KG1 (cell line): Measurements from ENCODE around the gene MASP1.
"Not testable (repeated sequence)": the region's sequence is repeated elsewhere in the genome, so short reads cannot be mapped to it uniquely, and the experiment has no call there.

Experiments used
- DNase-seq: peaks from one replicate; lab custom pipeline; 2025; lab: John Stamatoyannopoulos, UW

The MASP1 gene

DNA sequence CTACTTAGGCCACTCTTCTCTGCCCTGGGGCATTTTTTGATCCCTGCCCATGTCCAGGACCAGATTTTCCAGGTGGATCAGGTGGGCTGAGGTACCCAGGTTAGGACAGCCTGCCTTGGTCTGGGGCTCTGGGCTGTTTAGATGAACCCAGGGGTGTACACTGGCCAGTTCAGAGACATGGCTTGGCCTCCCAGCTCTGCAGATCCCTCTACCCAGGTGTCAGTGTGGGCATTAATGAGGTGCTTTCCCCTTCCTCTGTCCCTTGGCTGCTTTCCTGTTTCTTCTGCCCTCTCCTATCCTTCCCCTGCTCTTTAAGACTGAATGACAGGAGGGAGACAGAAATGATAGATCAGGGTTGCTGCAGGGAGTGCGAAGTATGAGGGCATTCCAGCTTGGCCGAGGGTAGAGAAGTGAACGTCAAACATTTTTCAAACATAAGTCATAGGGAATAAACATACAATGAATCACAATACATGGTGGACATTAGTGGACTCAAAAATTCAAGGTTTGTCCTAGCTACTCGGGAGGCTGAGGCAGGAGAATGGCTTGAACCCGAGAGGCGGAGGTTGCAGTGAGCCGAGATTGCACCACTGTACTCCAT is 63.8 kb downstream of the MASP1 start:
- DNase-seq: no peak

DNA sequence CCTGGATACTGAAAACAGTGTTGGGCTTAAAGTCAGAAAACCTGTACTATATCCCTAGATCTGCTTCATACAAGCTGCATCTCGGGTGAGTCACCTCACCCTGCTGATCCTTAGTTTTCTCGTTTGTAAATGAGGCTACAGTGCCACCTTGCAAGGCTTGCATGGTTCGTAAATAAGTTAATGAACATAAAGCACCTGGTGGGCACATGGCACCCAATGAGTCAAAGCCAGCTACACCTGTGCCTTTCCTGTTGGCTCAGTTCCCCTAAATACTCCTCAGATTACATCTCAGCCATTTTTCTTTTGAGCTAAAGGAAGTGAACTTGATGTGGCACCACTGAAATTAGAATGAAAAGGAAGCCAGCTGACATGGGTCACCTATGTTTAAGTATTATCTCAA is 67.7 kb downstream of the MASP1 start:
- peak; percentile 34 for DNase-seq

DNA sequence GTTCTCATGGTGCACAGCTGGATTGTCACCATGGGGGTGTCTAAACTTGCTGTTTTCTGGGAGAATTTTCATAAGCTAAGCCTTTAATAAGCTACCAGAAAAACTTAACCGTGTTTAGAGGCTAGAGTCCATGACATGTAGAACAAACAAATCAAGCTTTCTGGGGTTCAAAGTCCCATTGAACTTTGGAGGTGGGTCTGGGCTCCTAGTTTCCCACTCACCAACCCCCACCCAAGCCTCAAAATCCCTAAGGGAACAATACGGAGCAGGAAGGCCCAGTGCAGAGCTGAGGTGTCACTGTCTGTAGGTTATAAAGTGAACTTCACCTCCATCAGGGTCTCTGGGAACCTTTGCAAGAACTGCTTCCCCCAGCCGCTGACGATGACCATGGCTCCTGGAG is 68.7 kb downstream of the MASP1 start:
- DNase-seq: no peak

DNA sequence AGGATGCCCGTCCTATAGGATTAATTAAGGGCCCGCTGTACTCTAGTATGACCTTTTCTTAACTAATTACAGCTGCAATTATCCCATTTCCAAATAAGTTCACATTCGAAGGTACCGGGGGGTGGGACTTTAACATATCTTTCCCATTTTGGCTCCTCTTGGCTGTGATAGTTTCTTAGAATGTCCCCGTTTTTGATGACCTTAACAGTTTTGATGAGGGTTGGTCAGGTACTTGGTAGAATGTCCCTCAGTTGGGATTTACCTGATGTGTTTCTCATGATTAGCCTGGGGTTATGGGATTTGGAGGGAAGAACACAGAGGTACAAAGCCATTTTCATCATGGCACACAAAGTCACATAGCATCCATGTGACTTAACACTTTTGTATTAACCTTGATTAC is 76.1 kb downstream of the MASP1 start:
- no peak for DNase-seq

- DNase-seq: no peak
Measured at GRCh38 chr3:187213616-187214015, 77.9 kb downstream of the MASP1 start.

DNA sequence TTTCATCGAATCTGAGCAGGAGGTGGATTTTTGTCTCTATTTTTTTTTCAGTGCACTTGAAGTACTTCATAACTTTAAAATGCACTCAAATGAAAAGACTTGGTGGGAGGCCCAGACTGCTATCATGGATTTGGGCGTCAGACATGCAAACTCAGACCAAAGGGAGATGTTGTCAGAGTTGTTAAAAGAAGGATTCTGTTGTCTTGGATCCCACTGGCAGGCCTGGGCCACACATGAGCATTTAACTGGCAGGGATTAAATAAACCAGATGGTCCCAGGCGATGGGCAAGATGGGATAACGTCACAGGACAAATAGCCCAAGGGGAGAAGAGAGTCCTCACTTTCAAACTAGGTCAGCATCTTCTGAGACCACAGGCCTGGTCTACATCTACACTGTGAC is 78.8 kb downstream of the MASP1 start:
- DNase-seq: no peak

DNA sequence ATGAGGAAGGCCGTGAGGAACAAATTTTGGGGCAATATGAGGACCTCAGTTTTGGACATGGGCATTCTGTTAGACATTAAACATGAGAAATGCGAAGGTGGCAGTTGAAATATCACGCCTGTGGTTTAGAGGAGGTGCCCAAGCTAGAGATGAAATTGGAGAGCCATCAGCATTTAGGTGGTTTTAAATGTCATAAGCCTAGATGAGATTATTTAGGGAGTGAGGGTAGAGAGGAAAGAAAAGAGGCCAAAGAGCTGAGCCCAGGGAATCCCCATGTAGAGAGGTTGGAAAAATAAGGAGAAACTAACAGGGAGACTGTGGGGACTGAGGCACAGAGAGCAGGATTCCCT is 79.4 kb downstream of the MASP1 start:
- no peak for DNase-seq

DNA sequence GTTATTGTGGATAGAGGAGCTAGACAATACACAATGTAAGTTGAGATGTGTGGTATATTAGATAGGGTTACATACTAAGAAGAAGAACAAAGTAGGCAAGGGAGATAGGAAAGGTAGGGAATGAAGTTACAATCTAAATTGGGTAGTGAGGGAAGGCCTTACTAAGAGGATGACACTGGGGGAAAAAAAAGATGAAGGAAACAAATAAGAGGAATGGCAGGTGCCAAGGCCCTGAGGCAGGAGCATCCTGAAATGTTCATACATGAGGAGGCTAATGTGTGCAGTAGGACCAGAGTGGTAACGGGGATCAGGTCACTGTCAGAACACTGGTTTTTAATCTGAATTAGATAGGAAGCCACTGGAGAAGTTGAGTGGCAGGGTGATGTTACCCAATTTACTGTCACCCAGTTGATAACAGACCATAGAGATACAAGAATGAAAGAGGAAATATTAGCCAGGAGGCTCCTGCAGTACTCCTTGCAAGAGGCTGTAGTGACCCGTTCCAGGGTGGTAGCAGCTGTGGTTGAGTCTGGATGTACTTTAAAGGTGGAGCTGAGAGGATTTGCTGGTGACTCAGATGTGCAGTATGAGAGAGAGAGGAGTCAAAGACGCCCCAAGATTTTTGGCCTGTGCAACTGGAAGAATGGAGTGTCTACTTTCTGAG is 79.9 kb downstream of the MASP1 start:
- no peak for DNase-seq

GRCh38 chr3:187210545-187211327 is 80.8 kb downstream of the MASP1 start:
- DNase-seq: no peak

- DNase-seq: no peak
Measured at GRCh38 chr3:187210091-187210490, 81.4 kb downstream of the MASP1 start.

DNA sequence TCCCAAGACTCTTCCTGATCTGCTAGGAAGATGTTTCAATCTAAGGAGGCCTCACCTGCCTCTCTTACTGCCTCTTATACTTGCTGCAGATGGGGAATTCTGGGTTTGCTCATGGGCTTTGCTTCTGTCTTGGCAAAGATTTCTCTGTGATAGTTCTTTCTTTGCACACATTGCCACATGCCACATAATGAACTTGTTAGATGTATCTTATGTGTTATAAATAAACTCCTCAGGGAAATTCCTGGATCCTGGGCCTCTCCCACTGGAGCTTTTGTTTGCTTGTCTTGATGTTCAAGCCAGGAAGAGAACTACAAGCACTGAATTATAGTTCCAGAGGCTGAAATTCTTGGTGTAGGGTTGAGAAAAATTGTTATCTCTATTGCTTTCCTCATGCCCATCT is 82.0 kb downstream of the MASP1 start:
- DNase-seq: no peak

- DNase-seq: no peak
Measured at GRCh38 chr3:187208159-187208558, 83.4 kb downstream of the MASP1 start.

- DNase-seq: no peak
Measured at GRCh38 chr3:187207624-187208023, 83.9 kb downstream of the MASP1 start.

- no peak for DNase-seq
Measured at GRCh38 chr3:187207062-187207461, 84.5 kb downstream of the MASP1 start.

GRCh38 chr3:187205683-187206082 is 85.9 kb downstream of the MASP1 start:
- no peak for DNase-seq

- not testable (repeated sequence) for DNase-seq
Measured at GRCh38 chr3:187199463-187200050, 92.0 kb downstream of the MASP1 start.

DNA sequence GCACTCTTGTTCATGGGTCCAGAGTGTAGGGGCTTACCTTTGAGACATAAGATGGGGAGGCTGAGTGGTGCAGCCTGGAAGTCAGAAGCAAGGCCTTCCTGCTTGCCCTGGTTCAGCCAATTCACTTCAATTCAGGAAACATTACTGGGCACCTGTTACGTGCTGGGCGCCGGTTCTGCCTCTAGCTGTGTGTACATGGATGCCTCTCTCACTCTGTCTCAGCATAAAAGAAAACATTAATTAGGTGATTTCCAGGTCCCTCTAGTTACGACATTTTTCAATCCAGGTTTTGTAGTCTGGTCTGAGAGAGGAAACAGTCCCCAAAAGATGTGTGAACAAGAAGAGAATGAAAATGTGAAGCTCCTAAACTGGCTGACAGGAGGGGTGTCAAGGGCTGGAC is 93.0 kb downstream of the MASP1 start:
- no peak for DNase-seq

- DNase-seq: no peak
Measured at GRCh38 chr3:187197335-187197649, 94.2 kb downstream of the MASP1 start, which contains the start of gene RTP1. TSS of gene RTP1 (plus strand) at chr3:187197486. CDS start at chr3:187197516, 30 bp downstream.

GRCh38 chr3:187196573-187197334 is 94.8 kb downstream of the MASP1 start:
- DNase-seq: no peak

GRCh38 chr3:187193181-187193580 is 98.4 kb downstream of the MASP1 start:
- no peak for DNase-seq

GRCh38 chr3:187191271-187191670 is 100.3 kb downstream of the MASP1 start:
- no peak for DNase-seq

- DNase-seq: no peak
Measured at GRCh38 chr3:187188931-187189330, 102.6 kb downstream of the MASP1 start.
